DND-41 (cell line): ENCODE measurements around the gene NIM1K.

Source experiments
- ATAC-seq: fragments of 200-7000 bp; cut with Tn5 transposase; 3 replicates; pipeline ENCODE4 v1.9.1; 2021; ENCODE audit warnings: low read depth; ENCODE audit not compliant: insufficient read depth
- DNase-seq: peaks from one replicate; pipeline ENCODE4 v3.0.0-alpha.2; 2020
- H2AFZ ChIP-seq: 2 replicates; pipeline ENCODE4 v1.6.0; 2012; ENCODE audit warnings: low read depth, low read length
- H3K27ac ChIP-seq: 2 replicates; pipeline ENCODE4 v1.5.1; 2012; ENCODE audit warnings: low read length, inconsistent platforms
- H3K27me3 ChIP-seq: fragments of 200-600 bp; sonication (generic); 2 replicates; pipeline ENCODE4 v1.6.0; 2012; ENCODE audit warnings: low read length, mild to moderate bottlenecking, inconsistent platforms; ENCODE audit not compliant: insufficient read depth, poor library complexity
- H3K36me3 ChIP-seq: 2 replicates; pipeline ENCODE4 v1.5.1; 2012; ENCODE audit warnings: low read length, inconsistent platforms; ENCODE audit not compliant: insufficient read depth
- H3K4me1 ChIP-seq: 2 replicates; pipeline ENCODE4 v1.5.1; 2012; ENCODE audit warnings: mild to moderate bottlenecking, low read length; ENCODE audit not compliant: insufficient read depth
- H3K4me2 ChIP-seq: 2 replicates; pipeline ENCODE4 v1.6.0; 2012; ENCODE audit warnings: mild to moderate bottlenecking, moderate library complexity, low read length, inconsistent platforms; ENCODE audit not compliant: insufficient read depth
- H3K4me3 ChIP-seq, 2 experiments: fragments of 200-600 bp in 1 of 2; shearing (Covaris generic) in 1 of 2; 2 replicates each; pipeline ENCODE4 v1.5.1; 2012 to 2016; ENCODE audit warnings: inconsistent platforms in 2 of 2, low read length in 2 of 2, mild to moderate bottlenecking in 2 of 2, low read depth in 1 of 2, moderate library complexity in 1 of 2
- H3K79me2 ChIP-seq: 2 replicates; pipeline ENCODE4 v1.6.0; 2012; ENCODE audit warnings: low read length, inconsistent platforms; ENCODE audit not compliant: insufficient read depth
- H3K9ac ChIP-seq: 2 replicates; pipeline ENCODE4 v1.6.0; 2012; ENCODE audit warnings: low read depth, mild to moderate bottlenecking, inconsistent platforms, low read length, moderate library complexity
- H3K9me3 ChIP-seq: 2 replicates; pipeline ENCODE4 v1.5.1; 2012; ENCODE audit warnings: low read length, moderate library complexity, mild to moderate bottlenecking, inconsistent platforms; ENCODE audit not compliant: insufficient read depth, severe bottlenecking
- H4K20me1 ChIP-seq: 2 replicates; pipeline ENCODE4 v1.6.0; 2012; ENCODE audit warnings: low read length; ENCODE audit not compliant: insufficient read depth
- CTCF ChIP-seq: IDR thresholded peaks from 2 replicates; pipeline ENCODE4 v1.5.1; 2012; ENCODE audit warnings: borderline replicate concordance, low read length, moderate library complexity, mild to moderate bottlenecking; ENCODE audit not compliant: poor library complexity, severe bottlenecking; ENCODE audit errors: extremely low read depth
- EZH2 ChIP-seq: IDR thresholded peaks from 3 replicates; pipeline ENCODE4 v1.6.1; 2012; ENCODE audit warnings: borderline replicate concordance, low read depth, mild to moderate bottlenecking, moderate library complexity, low read length, inconsistent platforms; ENCODE audit not compliant: severe bottlenecking

The NIM1K gene

DNA sequence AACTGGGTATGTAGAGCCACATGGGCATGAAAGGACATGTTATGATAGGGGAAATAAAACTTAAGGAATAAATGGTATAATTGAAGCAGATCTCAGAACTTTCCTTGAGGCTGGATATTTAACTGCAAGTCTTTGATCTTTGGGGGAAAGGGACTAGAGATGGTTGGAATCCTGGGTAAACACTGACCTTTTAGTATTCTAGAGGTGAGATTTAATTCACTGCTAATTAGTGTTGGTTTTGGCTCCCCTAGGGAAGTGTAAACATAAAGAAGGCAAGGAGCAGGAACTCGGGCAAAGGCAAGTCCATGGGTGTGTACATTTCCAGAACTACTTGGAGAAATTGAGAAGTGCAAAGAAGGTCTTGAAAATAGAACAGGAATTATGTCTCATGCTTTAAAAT lies 16.6 kb downstream of the NIM1K start:
- no peaks in the 10 kb centered on the region for H3K79me2 ChIP-seq
- no peak overlapping the region for H3K4me2 ChIP-seq
- H3K9me3 ChIP-seq: no peaks in the 10 kb centered on the region
- TF ChIP-seq EZH2 (no peak), CTCF (no peak)
- H3K36me3 ChIP-seq: no peaks in the 10 kb centered on the region
- no peak for DNase-seq
- no peaks in the 10 kb centered on the region for H3K4me1 ChIP-seq
- no peak overlapping the region for H2AFZ ChIP-seq
- no peak for ATAC-seq
- H3K4me3 ChIP-seq: no peak overlapping the region
- H3K27ac ChIP-seq: no peak overlapping the region
- H3K9ac ChIP-seq: no peak overlapping the region
- no peaks in the 10 kb centered on the region for H4K20me1 ChIP-seq
- H3K27me3 ChIP-seq: no peaks in the 10 kb centered on the region

GRCh38 chr5:43209060-43209459 lies 17.0 kb downstream of the NIM1K start:
- no peaks in the 10 kb centered on the region for H3K9me3 ChIP-seq
- TF ChIP-seq EZH2 (no peak), CTCF (no peak)
- no peaks in the 10 kb centered on the region for H4K20me1 ChIP-seq
- no peak overlapping the region for H3K4me3 ChIP-seq
- ATAC-seq: no peak
- H3K27me3 ChIP-seq: no peaks in the 10 kb centered on the region
- H3K27ac ChIP-seq: no peak overlapping the region
- H2AFZ ChIP-seq: no peak overlapping the region
- DNase-seq: no peak
- no peaks in the 10 kb centered on the region for H3K36me3 ChIP-seq
- H3K4me2 ChIP-seq: no peak overlapping the region
- H3K9ac ChIP-seq: no peak overlapping the region
- no peaks in the 10 kb centered on the region for H3K4me1 ChIP-seq
- no peaks in the 10 kb centered on the region for H3K79me2 ChIP-seq

- no peaks in the 10 kb centered on the region for H3K79me2 ChIP-seq
- ATAC-seq: no peak
- H3K27me3 ChIP-seq: no peaks in the 10 kb centered on the region
- TF ChIP-seq CTCF (no peak), EZH2 (no peak)
- no peak overlapping the region for H3K4me2 ChIP-seq
- no peaks in the 10 kb centered on the region for H3K9me3 ChIP-seq
- no peak overlapping the region for H3K4me3 ChIP-seq
- H3K4me1 ChIP-seq: no peaks in the 10 kb centered on the region
- no peak overlapping the region for H3K27ac ChIP-seq
- no peak overlapping the region for H2AFZ ChIP-seq
- no peak for DNase-seq
- H4K20me1 ChIP-seq: no peaks in the 10 kb centered on the region
- no peak overlapping the region for H3K9ac ChIP-seq
- no peaks in the 10 kb centered on the region for H3K36me3 ChIP-seq
Observed at GRCh38 chr5:43209833-43210232, 17.8 kb downstream of the NIM1K start.

DNA sequence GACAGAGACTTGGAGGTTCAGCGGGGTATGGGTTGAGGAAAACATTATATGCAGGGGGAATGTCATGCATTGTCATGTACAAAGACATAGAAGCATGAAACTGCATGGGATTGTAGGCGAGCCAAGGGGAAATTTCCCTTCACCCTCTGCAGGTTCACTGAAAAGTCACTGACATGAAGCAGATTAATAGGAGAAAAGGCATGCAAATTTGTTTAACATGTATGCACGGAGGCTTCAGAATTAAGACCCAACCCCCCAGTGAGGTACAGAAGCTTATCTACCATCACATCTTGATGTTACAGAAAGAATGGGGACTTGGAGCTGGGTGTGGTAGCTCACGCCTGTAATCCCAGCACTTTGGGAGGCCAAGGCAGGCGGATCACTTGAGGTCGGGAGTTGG lies 18.5 kb downstream of the NIM1K start:
- Histone ChIP-seq H3K27ac (no peak overlapping the region), H4K20me1 (no peaks in the 10 kb centered on the region), H3K36me3 (no peaks in the 10 kb centered on the region), H3K4me2 (no peak overlapping the region), H2AFZ (no peak overlapping the region), H3K4me3 (no peak overlapping the region), H3K4me1 (no peaks in the 10 kb centered on the region), H3K9me3 (no peaks in the 10 kb centered on the region), H3K79me2 (no peaks in the 10 kb centered on the region), H3K27me3 (no peaks in the 10 kb centered on the region), H3K9ac (no peak overlapping the region)
- no peak for DNase-seq
- no peak for TF ChIP-seq CTCF
- TF ChIP-seq EZH2: no peak
- ATAC-seq: no peak
